ENCODE measurements around the gene TCF3. TPM values are rescaled to one million over a fixed set of nuclear protein-coding genes. Genes with fewer than 3 reads are reported as not detected.
"Not testable (repeated sequence)": the region's sequence is repeated elsewhere in the genome, so short reads cannot be mapped to it uniquely, and the experiment has no call there.

The TCF3 gene
- total and polyA plus RNA-seq, 12 donors, result 8.5 to 96.0 (median 42.0) TPM

- WGBS, 4 donors, result 90 to 95% (median 94%) methylated on average over 13 to 24 of the region's 24 CpGs
- no peak for TF ChIP-seq POLR2A (IDR thresholded peaks at IDR 0.05)
- no peak for TF ChIP-seq CTCF (IDR thresholded peaks at IDR 0.05)
- H3K27me3 ChIP-seq, result no peaks in the 10 kb centered on the region
- H3K9me3 ChIP-seq (replicated peaks in 1 of 3), result no peaks in the 10 kb centered on the region
- no peak overlapping the region for H3K27ac ChIP-seq
- H3K4me3 ChIP-seq, result no peak overlapping the region
- intact Hi-C loops (cut with DNase I), result no loop called here
- DNase-seq, result peak in 1 of 7 donors; percentile 5
- H3K36me3 ChIP-seq (replicated peaks in 1 of 2), result peaks cover 0 to 5% of the 10 kb centered on the region in 2 donors
- H3K4me1 ChIP-seq (replicated peaks in 1 of 2), result peaks cover 6 to 9% of the 10 kb centered on the region in 2 donors
These were observed 6.3 kb downstream of the TCF3 start for GRCh38 chr19:1646149-1646548.

GRCh38 chr19:1645299-1645698 lies 7.1 kb downstream of the TCF3 start:
- H3K36me3 ChIP-seq (replicated peaks in 1 of 2), result peaks cover 0 to 5% of the 10 kb centered on the region in 2 donors
- H3K27me3 ChIP-seq, result no peaks in the 10 kb centered on the region
- no peak overlapping the region for H3K4me3 ChIP-seq
- intact Hi-C loops (cut with DNase I), result no loop called here
- TF ChIP-seq CTCF (IDR thresholded peaks at IDR 0.05) (no peak), POLR2A (IDR thresholded peaks at IDR 0.05) (no peak)
- DNase-seq, result peak in 1 of 7 donors; percentile 4
- peaks cover 0 to under 1% of the 10 kb centered on the region in 2 donors for H3K4me1 ChIP-seq (replicated peaks in 1 of 2)
- H3K27ac ChIP-seq, result no peak overlapping the region
- no peaks in the 10 kb centered on the region for H3K9me3 ChIP-seq (replicated peaks in 1 of 3)
- 92 to 97% (median 96%) methylated on average over 19 to 23 of the region's 23 CpGs for WGBS, 4 donors

GRCh38 chr19:1644070-1644469 lies 8.3 kb downstream of the TCF3 start:
- DNase-seq, result no peak
- intact Hi-C loops (cut with DNase I), result no loop called here
- H3K36me3 ChIP-seq (replicated peaks in 1 of 2), result peaks cover 0 to 5% of the 10 kb centered on the region in 2 donors
- H3K4me1 ChIP-seq (replicated peaks in 1 of 2), result no peaks in the 10 kb centered on the region
- 94 to 100% (median 94%) methylated on average over 6 to 16 of the region's 16 CpGs for WGBS, 4 donors
- no peak overlapping the region for H3K27ac ChIP-seq
- TF ChIP-seq CTCF (IDR thresholded peaks at IDR 0.05), result no peak
- TF ChIP-seq POLR2A (IDR thresholded peaks at IDR 0.05), result no peak
- H3K4me3 ChIP-seq, result no peak overlapping the region
- H3K27me3 ChIP-seq, result no peaks in the 10 kb centered on the region
- H3K9me3 ChIP-seq (replicated peaks in 1 of 3), result no peaks in the 10 kb centered on the region

GRCh38 chr19:1640893-1641448 lies 11.4 kb downstream of the TCF3 start:
- WGBS, 4 donors, result 88 to 96% (median 92%) methylated on average over 10 of the region's 10 CpGs
- H3K36me3 ChIP-seq (replicated peaks in 1 of 2); H3K9me3 ChIP-seq (replicated peaks in 1 of 3); H3K27me3 ChIP-seq; H3K4me1 ChIP-seq (replicated peaks in 1 of 2); H3K27ac ChIP-seq; DNase-seq; intact Hi-C loops (cut with DNase I); H3K4me3 ChIP-seq: not testable (repeated sequence)

All from adrenal gland (tissue), 12 donors.